GM10248 (cell line): ENCODE results near the gene KNTC1.

ENCODE experiments used
- CTCF ChIA-PET: fragments of 300-600 bp; sonication (Branson Sonifier 250); formaldehyde crosslinking; extraction: SDS; loops from one replicate; lab custom pipeline; 2021; ENCODE audit warnings: antibody characterized with exemption; lab: Yijun Ruan, JAX
- POLR2A ChIA-PET: fragments of 350-650 bp; sonication (Branson Sonifier 250); formaldehyde crosslinking; extraction: SDS; loops from one replicate; lab custom pipeline; 2020; ENCODE audit warnings: antibody characterized with exemption; lab: Yijun Ruan, JAX
- DNase-seq: peaks from one replicate; pipeline ENCODE4 v3.0.0; 2012; ENCODE audit errors: extremely low spot score
- CTCF ChIP-seq: IDR thresholded peaks from 2 replicates; pipeline ENCODE4 v1.5.1; 2012; ENCODE audit warnings: mild to moderate bottlenecking, low read depth; ENCODE audit errors: extremely low read depth, missing control alignments, control extremely low read depth

The KNTC1 gene

DNA sequence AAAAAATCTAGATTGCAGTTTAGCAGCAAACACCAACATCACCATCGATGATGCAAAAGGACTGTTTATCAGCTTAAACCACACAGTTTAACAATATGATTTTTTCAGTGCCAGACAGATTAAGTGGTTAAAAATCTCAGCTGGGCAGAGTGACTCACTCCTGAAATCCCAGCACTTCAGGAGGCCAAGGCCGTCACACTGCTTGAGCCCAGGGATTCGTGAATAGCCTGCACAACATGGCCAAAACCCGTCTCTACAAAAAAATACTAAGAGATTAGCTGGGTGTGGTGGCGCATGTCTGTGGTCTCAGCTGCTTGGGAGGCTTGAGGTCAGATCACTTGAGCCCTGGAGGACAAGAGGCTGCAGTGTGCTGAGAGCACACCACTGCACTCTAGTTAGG lies 9.2 kb upstream of the KNTC1 start:
- TF ChIP-seq CTCF, result no peak
- DNase-seq, result no peak
- POLR2A ChIA-PET, result interaction anchor here (1.3 kb wide), 1 partner anchor 10 kb away, joined by 3 read pairs; no protein-coding TSS in a partner anchor
- CTCF ChIA-PET, result no interaction called here

- no peak for TF ChIP-seq CTCF
- DNase-seq, result no peak
- CTCF ChIA-PET, result interaction anchor here (1.5 to 2.4 kb wide), 3 partner anchors 14 to 47 kb away, joined by 6 to 12 read pairs (median 10); partner anchors contain the start of gene ZCCHC8
- POLR2A ChIA-PET, result interaction anchor here (1.0 to 1.6 kb wide), 3 partner anchors 9 to 18 kb away, joined by 3 to 6 read pairs (median 3); partner anchors contain the start of gene ZCCHC8
Observed at GRCh38 chr12:122518908-122519307, 8.1 kb upstream of the KNTC1 start.

- DNase-seq, result no peak
- TF ChIP-seq CTCF, result no peak
- CTCF ChIA-PET, result interaction anchor here (1.5 to 2.4 kb wide), 3 partner anchors 15 to 48 kb away, joined by 6 to 12 read pairs (median 10); partner anchors contain the start of gene ZCCHC8
- POLR2A ChIA-PET, result interaction anchor here (1.0 to 1.6 kb wide), 3 partner anchors 10 to 18 kb away, joined by 3 to 6 read pairs (median 3); partner anchors contain the start of gene ZCCHC8
Observed at GRCh38 chr12:122519418-122519817, 7.6 kb upstream of the KNTC1 start.

DNA sequence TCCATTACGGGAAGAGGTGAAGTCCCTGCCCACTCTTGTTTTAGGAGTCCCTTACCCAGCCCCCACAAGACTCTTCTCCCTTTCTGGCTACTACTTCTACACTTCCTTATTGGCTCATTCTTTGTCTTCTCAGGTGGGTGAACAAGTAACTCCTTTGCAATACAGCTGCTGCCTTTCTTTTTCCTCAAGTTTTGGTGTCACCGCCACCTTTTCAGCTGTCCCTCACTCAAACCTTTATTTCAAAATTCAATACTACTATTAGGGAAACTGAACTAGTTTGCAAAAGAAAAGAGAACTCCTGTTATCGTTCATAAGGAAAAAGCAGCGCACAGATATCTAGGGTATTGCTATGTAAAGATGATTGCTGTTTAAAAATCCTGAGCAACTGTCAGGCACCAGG lies 6.4 kb upstream of the KNTC1 start:
- CTCF ChIA-PET, result interaction anchor here (2.1 to 2.4 kb wide), 2 partner anchors 16 to 20 kb away, joined by 10 to 12 read pairs; partner anchors contain the start of gene ZCCHC8
- POLR2A ChIA-PET, result interaction anchor here (0.6 to 1.6 kb wide), 3 partner anchors 11 to 24 kb away, joined by 3 to 8 read pairs (median 6); partner anchors contain the start of gene ZCCHC8
- no peak for DNase-seq
- TF ChIP-seq CTCF, result no peak

DNA sequence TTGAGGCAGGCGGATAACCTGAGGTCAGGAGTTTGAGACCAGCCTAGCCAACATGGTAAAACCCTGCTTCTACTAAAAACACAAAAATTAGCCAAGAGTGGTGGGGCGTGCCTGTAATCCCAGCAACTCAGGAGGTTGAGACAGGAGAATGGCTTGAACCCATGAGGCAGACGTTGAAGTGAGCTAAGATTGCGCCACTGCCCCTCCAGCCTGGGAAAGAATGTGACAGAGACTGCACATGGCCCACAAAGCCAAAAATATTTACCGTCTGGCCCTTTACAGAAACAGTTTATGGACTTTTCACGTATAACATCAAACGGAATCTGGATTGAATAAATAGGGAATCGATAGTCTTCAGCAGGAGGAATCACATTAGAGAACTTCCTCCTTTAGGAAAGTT lies 3.8 kb upstream of the KNTC1 start:
- DNase-seq, result no peak
- CTCF ChIA-PET, result no interaction called here
- POLR2A ChIA-PET, result interaction anchor here (0.6 to 1.5 kb wide), 3 partner anchors 22 to 238 kb away, joined by 3 to 6 read pairs (median 5); partner anchors contain the start of gene ZCCHC8
- TF ChIP-seq CTCF, result no peak

DNA sequence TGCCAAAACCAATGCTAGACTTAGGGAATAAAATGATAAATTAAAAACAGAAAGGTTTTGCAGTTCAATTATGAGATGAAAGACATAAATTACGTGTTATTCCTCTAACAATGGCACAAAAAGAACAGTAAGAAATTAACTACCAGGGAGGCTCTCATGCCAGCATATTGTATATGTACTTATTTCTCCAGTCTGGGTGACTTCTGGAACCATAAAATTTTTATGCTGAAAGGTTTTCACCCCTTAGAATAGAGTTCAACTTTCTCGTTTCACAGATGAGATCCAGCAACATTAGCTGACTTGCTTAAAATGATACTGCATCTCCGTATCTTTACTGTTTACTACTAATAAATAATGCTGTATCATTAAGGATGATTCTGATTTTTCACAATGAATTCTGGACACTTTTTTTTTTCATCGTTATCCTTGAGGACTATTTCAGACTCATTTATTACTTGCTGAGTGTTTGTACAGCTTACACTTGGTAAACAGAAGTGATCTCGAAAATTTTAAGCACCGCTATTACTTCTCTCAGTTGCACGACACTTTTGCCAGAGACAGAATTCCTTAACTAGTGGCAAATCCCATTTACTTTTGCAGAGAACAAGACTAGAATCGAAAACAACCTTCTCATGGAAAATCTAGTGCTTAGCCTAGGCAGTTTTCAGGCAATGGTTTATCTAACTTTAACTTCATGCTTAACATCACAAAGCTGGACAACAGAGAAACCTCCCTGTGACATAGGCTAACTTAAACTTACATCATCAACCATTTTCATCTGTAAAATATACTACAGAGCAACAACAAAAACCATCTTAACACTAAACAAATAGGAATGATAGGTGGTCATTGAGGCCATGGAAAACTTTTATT lies 3.0 kb upstream of the KNTC1 start:
- CTCF ChIA-PET, result interaction anchor here (1.2 kb wide), 1 partner anchor 12 kb away, joined by 3 read pairs; no protein-coding TSS in a partner anchor

More for the DNA sequence above, 3.0 kb upstream of the KNTC1 start:
- POLR2A ChIA-PET, result interaction anchor here (0.6 to 1.0 kb wide), 3 partner anchors 23 to 239 kb away, joined by 3 to 5 read pairs (median 3); no protein-coding TSS in a partner anchor
- TF ChIP-seq CTCF, result no peak
- no peak for DNase-seq
